Activated CD8-positive, alpha-beta memory T cell treated with anti-CD3 and anti-CD28 coated beads, Interleukin-2, amount 10 ng/mL, durations not matched to agents 7 days and 5 days (primary cell): Measurements from ENCODE around the gene SLC9B1. TPM values are rescaled to one million over a fixed set of nuclear protein-coding genes. Genes with fewer than 3 reads are reported as not detected.
"Not testable (repeated sequence)": the region's sequence is repeated elsewhere in the genome, so short reads cannot be mapped to it uniquely, and the experiment has no call there.

Experiments
- ATAC-seq: fragments of 150-1000 bp; cut with Tn5 transposase; one replicate; pipeline ENCODE4 v1.10.0; 2021; ENCODE audit warnings: moderate library complexity
- CTCF ChIA-PET: fragments of 350-600 bp; sonication (Branson Sonifier 250); formaldehyde crosslinking; loops from one replicate; lab custom pipeline; 2021; ENCODE audit warnings: antibody characterized with exemption; lab: Charles Lee
- DNase-seq: peaks from one replicate; pipeline ENCODE4 v3.0.0-alpha.2; 2020
- H3K27ac Mint-ChIP-seq: one replicate; pipeline ENCODE4 v1.8.0; 2021; ENCODE audit warnings: mild to moderate bottlenecking, mixed read lengths
- H3K27me3 Mint-ChIP-seq: one replicate; pipeline ENCODE4 v1.8.0; 2021; ENCODE audit warnings: mixed read lengths
- H3K36me3 Mint-ChIP-seq: one replicate; pipeline ENCODE4 v1.8.0; 2021; ENCODE audit warnings: mild to moderate bottlenecking, mixed read lengths
- H3K4me1 Mint-ChIP-seq: one replicate; pipeline ENCODE4 v1.8.0; 2021; ENCODE audit warnings: mixed read lengths
- H3K4me3 Mint-ChIP-seq: one replicate; pipeline ENCODE4 v1.8.0; 2021; ENCODE audit warnings: mild to moderate bottlenecking, moderate library complexity, mixed read lengths
- H3K9me3 Mint-ChIP-seq: one replicate; pipeline ENCODE4 v1.8.0; 2022; ENCODE audit warnings: low read depth, mixed read lengths
- total RNA-seq, 2 experiments: library from RNA; stranded (reverse); gene quantifications; one replicate each; pipeline ENCODE4 v1.2.3, GENCODE V29; 2021

The SLC9B1 gene
- total RNA-seq, 2 experiments from 2014 or later = 1.2 to 1.3 TPM

DNA sequence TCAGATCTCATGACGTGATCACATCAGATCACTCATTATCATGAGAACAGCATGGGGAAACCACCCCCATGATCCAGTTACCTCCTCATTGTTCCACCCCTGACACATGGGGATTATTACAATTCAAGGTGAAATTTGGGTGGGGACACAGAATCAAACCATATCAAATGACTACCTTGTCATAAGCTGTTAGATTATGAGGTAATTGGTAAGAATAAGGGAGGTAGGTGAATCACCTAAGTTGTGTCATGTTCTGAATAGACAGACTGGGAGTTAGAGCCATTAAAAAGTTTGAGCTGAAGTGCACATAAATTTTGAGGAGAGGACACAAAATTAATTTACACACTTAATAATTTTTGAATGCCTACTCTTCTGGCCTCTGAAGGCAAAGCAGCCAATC, 24.7 kb downstream of the SLC9B1 start:
- H3K4me1 Mint-ChIP-seq = peaks cover 3% of the 10 kb centered on the region
- H3K27ac Mint-ChIP-seq = no peak overlapping the region
- peaks cover 7% of the 10 kb centered on the region for H3K9me3 Mint-ChIP-seq

DNA sequence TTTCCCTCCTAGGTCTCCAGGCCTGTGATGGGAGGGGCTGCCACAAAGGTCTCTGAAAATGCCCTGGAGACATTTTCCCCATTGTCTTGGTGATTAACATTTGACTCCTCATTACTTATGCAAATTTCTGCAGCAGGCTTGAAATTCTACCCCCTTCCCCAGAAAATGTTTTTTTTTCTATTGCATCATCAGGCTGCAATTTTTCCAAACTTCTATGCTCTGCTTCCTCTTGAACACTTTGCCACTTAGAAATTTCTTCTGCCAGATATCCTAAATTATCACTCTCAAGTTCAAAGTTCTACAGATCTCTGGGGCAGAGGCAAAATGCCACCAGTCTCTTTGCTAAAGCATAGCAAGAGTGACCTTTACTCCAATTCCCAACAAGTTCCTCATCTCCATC, 25.5 kb downstream of the SLC9B1 start:
- not testable (repeated sequence) for H3K27ac Mint-ChIP-seq, H3K4me1 Mint-ChIP-seq, H3K27me3 Mint-ChIP-seq, ATAC-seq, H3K4me3 Mint-ChIP-seq, DNase-seq, H3K9me3 Mint-ChIP-seq
- H3K36me3 Mint-ChIP-seq = peaks cover 28% of the 10 kb centered on the region
- CTCF ChIA-PET = interaction anchor here (0.6 kb wide), 1 partner anchor 391 kb away, joined by 3 read pairs; no protein-coding TSS in a partner anchor

More for the DNA sequence above, 24.7 kb downstream of the SLC9B1 start:
- Mint-ChIP-seq H3K27me3 (no peaks in the 10 kb centered on the region), H3K4me3 (no peak overlapping the region), H3K36me3 (peaks cover 26% of the 10 kb centered on the region)
- DNase-seq = no peak
- no peak for ATAC-seq
- CTCF ChIA-PET = interaction anchor here (1.0 kb wide), 1 partner anchor 15 kb away, joined by 3 read pairs; no protein-coding TSS in a partner anchor

GRCh38 chr4:102988429-102989020, 31.0 kb downstream of the SLC9B1 start:
- DNase-seq (no peak), ATAC-seq (peak; percentile 67)
- H3K36me3 Mint-ChIP-seq = peaks cover 40% of the 10 kb centered on the region
- no peaks in the 10 kb centered on the region for H3K27me3 Mint-ChIP-seq
- H3K9me3 Mint-ChIP-seq = no peaks in the 10 kb centered on the region
- peak overlapping the region; percentile 32 for H3K4me3 Mint-ChIP-seq
- peaks cover 24% of the 10 kb centered on the region for H3K4me1 Mint-ChIP-seq
- CTCF ChIA-PET = no interaction called here
- H3K27ac Mint-ChIP-seq = peak overlapping the region; percentile 84

- Mint-ChIP-seq H3K27me3 (no peaks in the 10 kb centered on the region), H3K4me1 (peaks cover 2% of the 10 kb centered on the region), H3K4me3 (no peak overlapping the region), H3K27ac (no peak overlapping the region), H3K9me3 (no peaks in the 10 kb centered on the region), H3K36me3 (peaks cover 7% of the 10 kb centered on the region)
- DNase-seq (no peak), ATAC-seq (no peak)
- CTCF ChIA-PET = no interaction called here
These were observed 38.5 kb downstream of the SLC9B1 start for GRCh38 chr4:102981005-102981404.

- not testable (repeated sequence) for ATAC-seq
These were observed 57.7 kb downstream of the SLC9B1 start for GRCh38 chr4:102961813-102962212.

GRCh38 chr4:102959496-102959895, 60.0 kb downstream of the SLC9B1 start:
- Mint-ChIP-seq H3K9me3 (peaks cover 5% of the 10 kb centered on the region), H3K36me3 (peaks cover 5% of the 10 kb centered on the region), H3K4me3 (no peak overlapping the region), H3K27ac (no peak overlapping the region), H3K27me3 (peaks cover under 1% of the 10 kb centered on the region), H3K4me1 (no peaks in the 10 kb centered on the region)
- CTCF ChIA-PET = no interaction called here
- no peak for DNase-seq
- ATAC-seq = no peak

More at GRCh38 chr4:102961813-102962212, 57.7 kb downstream of the SLC9B1 start:
- H3K9me3 Mint-ChIP-seq, H3K27me3 Mint-ChIP-seq, DNase-seq, H3K4me3 Mint-ChIP-seq, H3K27ac Mint-ChIP-seq, H3K4me1 Mint-ChIP-seq, CTCF ChIA-PET, H3K36me3 Mint-ChIP-seq: not testable (repeated sequence)

- CTCF ChIA-PET = no interaction called here
- Mint-ChIP-seq H3K4me3 (no peak overlapping the region), H3K9me3 (peaks cover 4% of the 10 kb centered on the region), H3K27me3 (no peaks in the 10 kb centered on the region), H3K4me1 (no peaks in the 10 kb centered on the region), H3K27ac (no peak overlapping the region), H3K36me3 (no peaks in the 10 kb centered on the region)
- DNase-seq = no peak
- ATAC-seq = no peak
These were observed 74.4 kb downstream of the SLC9B1 start for GRCh38 chr4:102945066-102945465.

DNA sequence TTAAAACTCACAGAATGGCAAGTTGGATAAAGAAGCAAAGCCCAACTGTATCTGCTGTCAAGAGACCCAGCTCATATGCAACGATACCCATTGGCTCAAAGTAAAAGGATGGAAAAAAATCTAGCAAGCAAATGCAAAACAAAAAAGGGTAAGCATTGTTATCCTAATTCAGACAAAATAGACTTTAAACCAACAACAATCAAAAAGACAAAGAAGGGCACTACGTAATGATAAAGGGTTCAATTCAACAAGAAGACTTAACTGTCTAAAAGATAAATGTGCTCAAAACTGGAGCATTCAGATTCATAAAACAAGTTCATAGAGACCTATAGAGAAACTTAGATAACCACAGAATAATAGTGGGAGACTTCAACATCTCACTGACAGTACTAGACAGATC, 81.4 kb downstream of the SLC9B1 start:
- H3K9me3 Mint-ChIP-seq, ATAC-seq, H3K36me3 Mint-ChIP-seq, H3K4me1 Mint-ChIP-seq, H3K27me3 Mint-ChIP-seq, CTCF ChIA-PET, H3K27ac Mint-ChIP-seq, H3K4me3 Mint-ChIP-seq, DNase-seq: not testable (repeated sequence)

DNA sequence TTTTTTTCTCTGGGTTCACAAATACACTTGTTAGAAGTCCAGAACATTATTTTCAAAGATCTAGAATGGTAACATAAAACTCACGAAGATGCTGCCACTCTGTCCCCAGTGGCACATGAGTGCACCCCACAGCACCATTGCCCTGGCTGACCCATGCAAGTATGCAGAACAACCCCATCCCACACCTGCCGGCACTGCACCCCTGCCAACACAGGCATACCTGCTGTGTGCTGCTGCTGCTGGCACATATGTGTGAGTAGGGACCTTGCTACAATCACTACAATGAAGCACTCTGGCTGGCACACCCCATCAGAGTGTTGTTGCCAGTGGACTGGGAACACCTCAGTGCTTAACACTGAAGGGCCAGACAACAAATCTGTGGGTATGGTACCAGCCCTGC, 83.8 kb downstream of the SLC9B1 start:
- H3K4me1 Mint-ChIP-seq = no peaks in the 10 kb centered on the region
- H3K27ac Mint-ChIP-seq = no peak overlapping the region
- H3K4me3 Mint-ChIP-seq = no peak overlapping the region
- ATAC-seq (no peak), DNase-seq (no peak)
- CTCF ChIA-PET = no interaction called here
- no peaks in the 10 kb centered on the region for H3K36me3 Mint-ChIP-seq
- H3K27me3 Mint-ChIP-seq = peaks cover 3% of the 10 kb centered on the region
- peaks cover 6% of the 10 kb centered on the region for H3K9me3 Mint-ChIP-seq

- ATAC-seq = not testable (repeated sequence)
These were observed 99.8 kb downstream of the SLC9B1 start for GRCh38 chr4:102919697-102920096.

GRCh38 chr4:102918859-102919258, 100.6 kb downstream of the SLC9B1 start:
- Mint-ChIP-seq H3K27me3 (no peaks in the 10 kb centered on the region), H3K27ac (no peak overlapping the region), H3K4me1 (no peaks in the 10 kb centered on the region), H3K9me3 (peaks cover 7% of the 10 kb centered on the region), H3K4me3 (no peak overlapping the region), H3K36me3 (peaks cover 8% of the 10 kb centered on the region)
- no peak for DNase-seq
- ATAC-seq = no peak
- CTCF ChIA-PET = no interaction called here

More at GRCh38 chr4:102919697-102920096, 99.8 kb downstream of the SLC9B1 start:
- DNase-seq, H3K36me3 Mint-ChIP-seq, H3K27ac Mint-ChIP-seq, H3K4me1 Mint-ChIP-seq, H3K9me3 Mint-ChIP-seq, H3K27me3 Mint-ChIP-seq, CTCF ChIA-PET, H3K4me3 Mint-ChIP-seq: not testable (repeated sequence)

DNA sequence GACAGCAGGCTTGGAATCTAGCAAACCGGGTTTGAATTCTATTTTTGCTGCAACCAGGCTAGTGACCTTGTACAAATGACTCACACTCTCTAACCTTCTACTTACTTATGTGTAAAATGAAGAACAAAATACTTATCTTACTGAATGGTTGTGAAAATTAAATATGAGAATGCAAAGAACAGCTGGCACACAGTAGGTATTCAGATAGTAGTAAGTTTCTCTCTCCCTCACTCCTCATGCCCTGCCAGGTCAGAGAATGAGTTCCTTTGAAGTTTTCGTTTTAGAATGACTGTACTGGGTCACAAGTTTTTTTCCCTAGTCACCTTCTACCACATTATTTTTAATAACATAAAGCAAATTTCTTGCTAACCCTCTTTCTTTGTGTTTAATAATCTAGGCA, 117.7 kb downstream of the SLC9B1 start:
- CTCF ChIA-PET = no interaction called here
- Mint-ChIP-seq H3K4me3 (no peak overlapping the region), H3K27me3 (no peaks in the 10 kb centered on the region), H3K36me3 (no peaks in the 10 kb centered on the region), H3K27ac (no peak overlapping the region), H3K9me3 (no peaks in the 10 kb centered on the region), H3K4me1 (peaks cover 4% of the 10 kb centered on the region)
- DNase-seq (no peak), ATAC-seq (no peak)

- H3K27me3 Mint-ChIP-seq, ATAC-seq, H3K4me3 Mint-ChIP-seq, H3K36me3 Mint-ChIP-seq, DNase-seq, H3K9me3 Mint-ChIP-seq, H3K27ac Mint-ChIP-seq, H3K4me1 Mint-ChIP-seq, CTCF ChIA-PET: not testable (repeated sequence)
These were observed 121.9 kb downstream of the SLC9B1 start for GRCh38 chr4:102897610-102898009.

GRCh38 chr4:102896547-102896946, 123.0 kb downstream of the SLC9B1 start:
- ATAC-seq, DNase-seq, H3K27me3 Mint-ChIP-seq, H3K4me3 Mint-ChIP-seq, H3K27ac Mint-ChIP-seq, CTCF ChIA-PET, H3K36me3 Mint-ChIP-seq, H3K9me3 Mint-ChIP-seq, H3K4me1 Mint-ChIP-seq: not testable (repeated sequence)
